Measurements from ENCODE around the gene DMRTC1B. TPM values are rescaled to one million over a fixed set of nuclear protein-coding genes. Genes with fewer than 3 reads are reported as not detected.
"Not testable (repeated sequence)": the region's sequence is repeated elsewhere in the genome, so short reads cannot be mapped to it uniquely, and the experiment has no call there.

Gene DMRTC1B

GRCh38 chrX:72837532-72837931 lies 60.8 kb downstream of the DMRTC1B start:
- H3K4me2 ChIP-seq (ENCODE audit: low read length, poor library complexity, severe bottlenecking); H3K27ac ChIP-seq (ENCODE audit: low read length, poor library complexity, severe bottlenecking); H3K14ac ChIP-seq (ENCODE audit: low read length in 2 of 2); H4K91ac ChIP-seq (ENCODE audit: low read length); H3K4ac ChIP-seq (ENCODE audit: low read depth in 1 of 2, low read length in 2 of 2); H2AK5ac ChIP-seq (ENCODE audit: low read length, severe bottlenecking); H3K18ac ChIP-seq (ENCODE audit: low read depth in 1 of 2, low read length in 2 of 2); H2AFZ ChIP-seq (ENCODE audit: low read depth, low read length); H2BK120ac ChIP-seq (ENCODE audit: low read depth, low read length); H3K79me1 ChIP-seq (replicated peaks; ENCODE audit: low read length, poor library complexity, severe bottlenecking); H3K4me3 ChIP-seq (ENCODE audit: insufficient read depth in 1 of 2, low read depth in 1 of 2, low read length in 2 of 2); H3K36me3 ChIP-seq (ENCODE audit: control insufficient read depth in 1 of 2, insufficient read depth in 2 of 2, low read depth in 1 of 2, low read length in 2 of 2); H2BK5ac ChIP-seq (ENCODE audit: low read depth, low read length, poor library complexity, severe bottlenecking); H3K4me1 ChIP-seq (ENCODE audit: control insufficient read depth, insufficient read depth, low read depth, low read length); DNase-seq; H3K23ac ChIP-seq (ENCODE audit: low read length in 2 of 2); H2BK15ac ChIP-seq (ENCODE audit: low read depth, poor library complexity, severe bottlenecking); H3K27me3 ChIP-seq (ENCODE audit: control insufficient read depth in 1 of 2, insufficient read depth in 1 of 2, low read length in 2 of 2); H2BK12ac ChIP-seq (ENCODE audit: low read length in 2 of 2); H4K8ac ChIP-seq (ENCODE audit: low read length); H3K9ac ChIP-seq (ENCODE audit: low read length); H3K9me3 ChIP-seq (ENCODE audit: control insufficient read depth, low read length): not testable (repeated sequence)
- no CpG with 5 or more reads among the region's 2 CpGs for WGBS

- not testable (repeated sequence) for H3K9ac ChIP-seq (ENCODE audit: low read length); H3K4ac ChIP-seq (ENCODE audit: low read depth in 1 of 2, low read length in 2 of 2); H3K27ac ChIP-seq (ENCODE audit: low read length, poor library complexity, severe bottlenecking); H3K4me2 ChIP-seq (ENCODE audit: low read length, poor library complexity, severe bottlenecking); H2BK5ac ChIP-seq (ENCODE audit: low read depth, low read length, poor library complexity, severe bottlenecking); H3K36me3 ChIP-seq (ENCODE audit: control insufficient read depth in 1 of 2, insufficient read depth in 2 of 2, low read depth in 1 of 2, low read length in 2 of 2); H4K91ac ChIP-seq (ENCODE audit: low read length); H3K18ac ChIP-seq (ENCODE audit: low read depth in 1 of 2, low read length in 2 of 2); H2AFZ ChIP-seq (ENCODE audit: low read depth, low read length); H3K9me3 ChIP-seq (ENCODE audit: control insufficient read depth, low read length); H2AK5ac ChIP-seq (ENCODE audit: low read length, severe bottlenecking); H3K79me1 ChIP-seq (replicated peaks; ENCODE audit: low read length, poor library complexity, severe bottlenecking); H3K27me3 ChIP-seq (ENCODE audit: control insufficient read depth in 1 of 2, insufficient read depth in 1 of 2, low read length in 2 of 2); DNase-seq; H3K14ac ChIP-seq (ENCODE audit: low read length in 2 of 2); H3K4me1 ChIP-seq (ENCODE audit: control insufficient read depth, insufficient read depth, low read depth, low read length); H2BK120ac ChIP-seq (ENCODE audit: low read depth, low read length); H3K23ac ChIP-seq (ENCODE audit: low read length in 2 of 2); H2BK15ac ChIP-seq (ENCODE audit: low read depth, poor library complexity, severe bottlenecking); H3K4me3 ChIP-seq (ENCODE audit: insufficient read depth in 1 of 2, low read depth in 1 of 2, low read length in 2 of 2); H4K8ac ChIP-seq (ENCODE audit: low read length); H2BK12ac ChIP-seq (ENCODE audit: low read length in 2 of 2)
- no CpG with 5 or more reads among the region's 2 CpGs for WGBS
These were observed 106.2 kb downstream of the DMRTC1B start for GRCh38 chrX:72882898-72883297.

- H4K91ac ChIP-seq (ENCODE audit: low read length); H4K8ac ChIP-seq (ENCODE audit: low read length); H2BK15ac ChIP-seq (ENCODE audit: low read depth, poor library complexity, severe bottlenecking); DNase-seq; H3K27me3 ChIP-seq (ENCODE audit: control insufficient read depth in 1 of 2, insufficient read depth in 1 of 2, low read length in 2 of 2); H3K4me2 ChIP-seq (ENCODE audit: low read length, poor library complexity, severe bottlenecking); H3K9ac ChIP-seq (ENCODE audit: low read length); H3K4me3 ChIP-seq (ENCODE audit: insufficient read depth in 1 of 2, low read depth in 1 of 2, low read length in 2 of 2); H2BK12ac ChIP-seq (ENCODE audit: low read length in 2 of 2); H3K4ac ChIP-seq (ENCODE audit: low read depth in 1 of 2, low read length in 2 of 2); H2AFZ ChIP-seq (ENCODE audit: low read depth, low read length); H3K9me3 ChIP-seq (ENCODE audit: control insufficient read depth, low read length); H3K79me1 ChIP-seq (replicated peaks; ENCODE audit: low read length, poor library complexity, severe bottlenecking); H2BK5ac ChIP-seq (ENCODE audit: low read depth, low read length, poor library complexity, severe bottlenecking); H2BK120ac ChIP-seq (ENCODE audit: low read depth, low read length); H3K14ac ChIP-seq (ENCODE audit: low read length in 2 of 2); H3K18ac ChIP-seq (ENCODE audit: low read depth in 1 of 2, low read length in 2 of 2); H2AK5ac ChIP-seq (ENCODE audit: low read length, severe bottlenecking); H3K4me1 ChIP-seq (ENCODE audit: control insufficient read depth, insufficient read depth, low read depth, low read length); H3K36me3 ChIP-seq (ENCODE audit: control insufficient read depth in 1 of 2, insufficient read depth in 2 of 2, low read depth in 1 of 2, low read length in 2 of 2); H3K23ac ChIP-seq (ENCODE audit: low read length in 2 of 2); H3K27ac ChIP-seq (ENCODE audit: low read length, poor library complexity, severe bottlenecking): not testable (repeated sequence)
- WGBS: no CpG with 5 or more reads among the region's 14 CpGs
These were observed 113.0 kb downstream of the DMRTC1B start for GRCh38 chrX:72889740-72890139.

Small RNAs within 50 kb of the gene (small RNA-seq; reads per million reads assigned to genes)
- gene RNU1-112P (ENCODE audit: low read depth): not detected
